Endometrial microvascular endothelial cells (primary cell): ENCODE data around the gene DDX1. TPM values are rescaled to one million over a fixed set of nuclear protein-coding genes. Genes with fewer than 3 reads are reported as not detected.

Experiments used
- in situ Hi-C: cut with HindIII; loops from 2 replicates; pipeline ENCODE4 v1.10.0; 2017; ENCODE audit warnings: low sequenced_read_pairs, low pct_unique_long_range_greater_than_20kb; ENCODE audit errors: inconsistent ontology term
- total RNA-seq: library from RNA; depleted of rRNA; stranded (reverse); fragments of >200 nt; gene quantifications from one replicate; pipeline ENCODE4 v1.2.3, GENCODE V29; 2015; ENCODE audit errors: inconsistent ontology term

DDX1 gene
- total RNA-seq, 1 donor from 2014 or later, result 81.7 TPM

GRCh38 chr2:15591373-15591691 is 336 bp upstream of the DDX1 start:
- in situ Hi-C loops, result no loop called here

GRCh38 chr2:15593327-15593705 is 1.6 kb downstream of the DDX1 start:
- in situ Hi-C loops, result no loop called here

DNA sequence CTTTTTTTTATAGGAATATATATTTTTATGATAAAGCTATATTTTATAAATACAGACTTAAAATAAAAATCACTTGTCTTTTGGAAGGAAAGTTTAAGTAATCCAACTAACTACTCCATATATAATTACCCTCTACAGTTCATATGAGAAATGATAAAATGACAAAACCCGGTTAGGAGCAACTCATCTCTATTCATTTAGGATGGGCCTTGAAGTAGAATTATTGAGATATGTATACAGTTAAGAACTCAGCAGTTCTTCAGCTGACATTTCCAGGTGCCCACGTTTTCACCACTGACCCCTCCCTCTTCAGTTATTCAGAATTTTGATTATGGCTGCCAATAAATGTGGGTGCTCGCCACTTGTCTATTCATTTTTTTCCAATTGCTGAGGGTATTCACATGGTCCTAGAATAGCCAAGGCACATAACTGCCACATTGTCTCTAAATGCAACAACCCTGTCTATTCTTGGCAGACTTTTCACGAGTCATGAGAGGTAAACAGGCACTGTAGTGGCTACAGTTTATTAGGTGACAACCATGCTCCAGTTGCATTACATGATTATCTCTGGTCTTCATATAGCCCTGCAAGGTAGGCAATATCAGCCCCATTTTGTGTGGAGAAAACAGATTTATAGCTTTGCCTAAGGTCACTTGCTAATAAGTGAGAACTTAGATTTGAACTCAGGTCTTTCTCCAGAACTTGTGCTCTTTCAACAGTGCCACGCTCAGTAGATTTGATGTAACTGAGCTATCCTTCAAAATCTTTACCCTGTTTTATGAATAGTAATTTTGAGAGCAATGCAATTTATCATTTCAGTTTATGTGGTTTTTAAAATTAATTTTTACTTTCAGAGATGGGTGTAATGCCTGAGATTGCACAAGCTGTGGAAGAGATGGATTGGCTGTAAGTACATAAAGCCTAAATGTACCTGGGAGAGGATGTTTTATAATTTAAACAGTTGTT is 2.9 kb downstream of the DDX1 start:
- in situ Hi-C loops, result no loop called here

DNA sequence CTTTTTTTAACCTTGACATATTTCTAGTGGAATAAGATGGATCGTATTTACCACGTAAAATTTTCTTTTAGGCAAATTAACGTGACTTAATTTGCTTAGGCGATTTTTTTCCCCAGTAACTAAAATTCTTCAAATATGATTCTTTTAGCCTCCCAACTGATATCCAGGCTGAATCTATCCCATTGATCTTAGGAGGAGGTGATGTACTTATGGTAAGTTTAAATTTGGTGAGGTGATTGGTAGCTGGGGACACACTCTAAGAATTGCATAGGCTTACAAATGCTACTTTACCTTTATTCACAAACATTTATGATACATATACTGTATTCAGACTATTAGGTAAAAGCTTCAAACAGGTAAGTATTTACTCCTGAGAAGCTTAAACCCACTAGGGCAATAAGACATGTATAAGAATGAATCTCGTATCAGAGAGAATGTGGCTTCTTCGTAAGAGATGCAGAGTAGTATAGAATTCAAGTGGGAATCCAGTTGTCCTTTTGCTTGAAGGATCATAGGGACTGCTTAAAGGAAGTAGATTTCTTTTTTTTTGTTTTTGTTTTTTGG is 3.8 kb downstream of the DDX1 start:
- in situ Hi-C loops, result no loop called here

DNA sequence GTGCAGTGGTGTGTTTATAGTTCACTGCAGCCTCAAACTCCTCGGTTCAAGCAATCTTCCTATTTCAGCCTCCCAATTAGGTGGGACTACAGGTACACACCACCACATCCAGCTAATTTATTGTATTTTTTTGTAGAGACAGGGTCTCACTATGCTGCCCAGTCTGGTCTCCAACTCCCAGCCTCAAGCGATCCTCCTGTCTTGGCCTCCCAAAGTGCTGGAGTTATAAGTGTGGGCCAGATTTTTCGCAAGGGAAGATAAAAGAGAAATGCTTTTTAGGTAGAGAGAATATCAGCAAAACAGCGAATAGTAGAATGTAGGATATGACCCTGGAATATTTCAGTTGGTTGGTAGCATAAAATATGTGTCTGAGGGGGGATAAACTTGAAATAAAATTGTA is 4.3 kb downstream of the DDX1 start:
- in situ Hi-C loops, result no loop called here

GRCh38 chr2:15596350-15596749 is 4.7 kb downstream of the DDX1 start:
- in situ Hi-C loops, result no loop called here

DNA sequence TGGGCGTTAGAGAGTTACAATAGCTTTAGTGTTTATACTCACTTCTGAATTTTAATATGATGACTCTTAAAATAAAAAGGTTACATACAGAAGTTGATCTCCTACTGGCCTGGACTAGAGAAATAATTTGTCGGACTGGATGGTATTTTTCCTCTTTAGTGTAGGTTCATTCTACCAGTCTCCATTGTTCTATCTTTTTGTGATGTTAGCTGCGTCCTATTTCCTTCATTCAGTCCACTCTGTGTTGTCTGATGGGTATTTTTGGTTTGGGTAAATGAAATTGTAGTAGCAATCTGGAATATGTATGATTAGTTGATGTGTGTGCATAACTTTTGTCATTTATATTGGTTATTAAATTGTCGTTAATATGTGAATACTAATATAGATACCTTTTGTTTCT is 5.3 kb downstream of the DDX1 start:
- in situ Hi-C loops, result no loop called here

DNA sequence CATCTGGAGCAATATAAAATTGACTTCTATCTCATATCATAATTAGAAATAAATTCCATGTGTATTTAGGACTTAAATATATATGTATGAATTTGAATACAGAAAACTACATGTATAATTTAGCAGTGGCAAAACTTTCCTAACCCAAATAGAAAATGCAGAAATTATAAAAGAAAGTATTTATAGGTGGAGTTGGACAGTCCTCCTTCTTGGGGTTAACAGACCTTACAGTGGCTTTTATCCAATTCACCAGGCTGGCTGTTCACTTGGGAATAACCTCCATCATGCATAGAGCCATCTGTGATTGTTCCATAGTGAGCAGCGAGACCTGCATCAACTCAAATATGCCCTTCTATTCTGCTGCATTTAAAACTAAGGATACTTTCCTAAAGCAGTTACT is 8.3 kb downstream of the DDX1 start:
- in situ Hi-C loops, result no loop called here

- in situ Hi-C loops, result no loop called here
Observed at GRCh38 chr2:15601681-15602080, 10.0 kb downstream of the DDX1 start.

DNA sequence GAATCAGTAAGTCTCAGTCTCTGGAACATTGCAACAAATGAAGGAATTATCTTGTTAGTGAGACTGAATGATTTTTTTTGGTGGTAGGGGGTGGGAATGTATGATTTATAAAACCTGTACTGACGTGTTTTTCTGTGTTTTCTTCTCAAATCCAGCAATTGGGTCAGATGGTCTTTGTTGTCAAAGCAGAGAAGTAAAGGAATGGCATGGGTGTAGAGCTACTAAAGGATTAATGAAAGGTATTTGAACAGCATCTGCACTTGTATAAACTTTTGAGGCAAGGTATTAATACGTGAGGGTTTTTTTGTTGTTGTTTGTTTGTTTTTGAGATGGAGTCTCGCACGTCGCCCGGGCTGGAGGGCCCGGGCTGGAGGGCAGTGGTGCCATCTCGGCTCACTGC is 10.7 kb downstream of the DDX1 start:
- in situ Hi-C loops, result no loop called here

- in situ Hi-C loops, result no loop called here
Observed at GRCh38 chr2:15603044-15603765, 11.5 kb downstream of the DDX1 start.

GRCh38 chr2:15603948-15604347 is 12.3 kb downstream of the DDX1 start:
- in situ Hi-C loops, result no loop called here

DNA sequence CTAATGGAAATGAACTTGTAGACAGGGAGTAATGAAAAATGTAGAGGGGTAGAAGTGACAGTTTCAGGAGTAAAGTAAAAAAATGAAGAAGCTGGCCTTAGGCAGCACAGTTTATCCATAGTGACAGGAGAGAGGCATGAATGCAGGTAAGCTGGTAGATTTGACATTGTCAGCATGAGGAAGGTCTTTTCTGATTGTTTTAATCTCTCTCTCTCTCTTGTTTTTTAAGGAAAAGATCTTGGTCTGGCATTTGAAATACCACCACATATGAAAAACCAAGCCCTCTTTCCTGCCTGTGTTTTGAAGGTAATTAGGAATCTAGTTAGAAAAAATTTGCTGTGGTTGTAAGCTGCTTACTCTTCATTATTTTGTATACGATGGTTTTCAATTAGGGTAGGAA is 14.1 kb downstream of the DDX1 start:
- in situ Hi-C loops, result no loop called here

GRCh38 chr2:15606481-15607441 is 15.1 kb downstream of the DDX1 start:
- in situ Hi-C loops, result no loop called here

DNA sequence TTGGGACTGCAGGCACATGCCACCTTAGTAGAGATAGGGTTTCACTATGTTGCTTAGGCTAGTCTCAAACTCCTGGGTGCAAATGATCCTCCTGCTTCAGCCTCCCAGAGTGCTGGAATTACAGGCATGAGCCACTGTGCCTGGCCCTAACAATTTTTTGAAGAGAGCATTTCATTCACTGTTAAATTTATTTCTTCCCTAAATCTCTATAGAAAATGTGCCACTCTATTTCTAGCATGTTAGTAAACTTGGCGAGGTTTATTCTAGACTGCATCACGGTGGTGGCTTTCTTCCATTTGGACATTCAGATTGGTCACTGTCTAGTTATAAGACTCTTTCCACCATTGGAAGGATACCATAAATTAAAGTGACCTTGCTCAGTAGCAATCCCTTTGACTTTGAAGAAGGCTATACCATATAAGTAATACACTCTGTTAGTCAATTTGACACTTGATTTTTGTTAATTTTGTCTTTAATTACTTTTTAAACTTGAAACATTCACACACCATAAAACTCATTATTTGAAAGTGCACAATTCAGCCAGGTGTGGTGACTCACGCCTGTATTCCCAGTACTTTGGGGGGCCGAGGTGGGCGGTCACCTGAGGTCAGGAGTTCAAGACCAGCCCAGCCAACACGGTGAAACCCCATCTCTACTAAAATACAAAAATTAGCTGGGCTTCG is 16.2 kb downstream of the DDX1 start:
- in situ Hi-C loops, result no loop called here

DNA sequence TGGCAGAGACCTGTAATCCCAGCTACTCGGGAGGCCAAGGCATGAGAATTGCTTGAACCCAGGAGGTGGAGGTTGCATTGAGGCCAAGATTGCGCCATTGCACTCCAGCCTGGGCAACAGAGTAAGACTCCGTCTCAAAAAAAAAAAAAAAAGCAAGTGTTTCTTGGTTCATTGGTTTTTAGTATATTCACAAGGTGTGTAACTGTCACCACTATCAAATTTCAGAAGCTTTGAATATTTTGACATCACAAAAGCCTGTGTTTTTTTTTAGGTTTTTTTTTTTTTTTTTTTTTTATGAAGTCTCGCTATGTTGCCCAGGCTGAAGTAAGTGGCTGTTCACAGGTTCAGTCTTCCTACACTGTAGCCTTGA is 16.7 kb downstream of the DDX1 start:
- in situ Hi-C loops, result no loop called here

DNA sequence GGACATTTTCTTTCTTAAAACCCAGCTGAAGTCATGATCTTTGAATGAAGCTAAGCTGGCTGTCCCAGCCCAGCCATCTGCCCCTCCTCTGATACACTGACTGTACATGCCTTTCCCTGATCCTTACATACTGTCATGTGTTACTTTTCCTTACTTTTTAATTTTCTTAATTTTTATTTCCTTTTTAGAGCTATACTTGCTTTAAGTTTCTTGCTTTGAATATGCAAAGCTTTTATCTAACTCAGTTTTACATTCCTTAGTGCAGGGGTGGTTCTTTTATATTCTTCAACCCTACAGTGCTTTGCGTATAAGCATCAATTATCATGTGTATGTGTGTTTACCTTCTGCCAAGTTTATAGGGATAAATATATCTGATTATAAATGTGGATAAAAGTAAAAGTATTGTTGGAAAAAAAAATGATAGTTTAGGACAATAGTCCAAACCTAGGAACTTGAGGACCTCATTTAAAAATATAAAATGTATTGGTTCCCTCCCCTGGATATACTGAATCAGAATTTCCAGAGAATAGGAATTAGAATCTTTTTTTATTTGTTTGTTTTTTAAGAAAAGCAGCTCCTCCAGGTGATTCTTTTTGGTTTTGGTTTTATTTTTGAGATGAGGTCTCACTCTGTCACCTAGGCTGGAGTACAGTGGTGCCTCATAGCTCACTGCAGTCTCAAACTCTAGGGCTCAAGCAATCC is 17.8 kb downstream of the DDX1 start:
- in situ Hi-C loops, result no loop called here

GRCh38 chr2:15610430-15610952 is 18.8 kb downstream of the DDX1 start:
- in situ Hi-C loops, result no loop called here
